Measurements from ENCODE around the gene ARHGAP5. TPM values are rescaled to one million over a fixed set of nuclear protein-coding genes. Genes with fewer than 3 reads are reported as not detected.
A peak's percentile ranks its signal among the peaks of the same experiment; 100 is the strongest.

The ARHGAP5 gene
- total RNA-seq, 4 donors from 2014 or later: 77.7 to 139 (median 100) TPM

- no peaks in the 10 kb centered on the region for H3K36me3 ChIP-seq
- H3K27me3 ChIP-seq: no peaks in the 10 kb centered on the region
- WGBS, 2 donors: 23 to 47% methylated on average over 4 of the region's 4 CpGs
- H3K4me1 ChIP-seq: peaks cover 5 to 78% (median 30%) of the 10 kb centered on the region in 3 donors
- peak overlapping the region in 3 of 4 donors; percentile 99 to 100 (median 99) for H3K27ac ChIP-seq
- intact Hi-C loops (cut with DNase I): loop anchor here (5.0 kb wide), 1 partner anchor 123 kb away; the partner anchor contains the start of genes RNU6-7 and RNU6-8
- TF ChIP-seq POLR2A (IDR thresholded peaks at IDR 0.05) (no peak), CTCF (IDR thresholded peaks at IDR 0.05) (no peak)
- DNase-seq: no peak
- no peaks in the 10 kb centered on the region for H3K9me3 ChIP-seq
- H3K4me3 ChIP-seq: peak overlapping the region; percentile 70 to 99 (median 96)
These were observed 2.2 kb downstream of the ARHGAP5 start for GRCh38 chr14:32079264-32079663.

GRCh38 chr14:32080001-32080510, 3.0 kb downstream of the ARHGAP5 start:
- Histone ChIP-seq H3K4me3 (peak overlapping the region in 2 of 4 donors; percentile 2 to 98), H3K9me3 (no peaks in the 10 kb centered on the region), H3K4me1 (peaks cover 5 to 77% (median 27%) of the 10 kb centered on the region in 3 donors), H3K36me3 (peaks cover 0 to 4% (median 0%) of the 10 kb centered on the region in 3 donors), H3K27me3 (no peaks in the 10 kb centered on the region), H3K27ac (peak overlapping the region in 1 of 4 donors; percentile 8)
- DNase-seq: no peak
- TF ChIP-seq POLR2A (IDR thresholded peaks at IDR 0.05): no peak
- no peak for TF ChIP-seq CTCF (IDR thresholded peaks at IDR 0.05)
- WGBS, 2 donors: 61 to 63% methylated on average over 1 of the region's 1 CpG
- intact Hi-C loops (cut with DNase I): no loop called here

GRCh38 chr14:32081901-32082300, 4.8 kb downstream of the ARHGAP5 start:
- Histone ChIP-seq H3K4me1 (peaks cover 5 to 87% (median 33%) of the 10 kb centered on the region in 3 donors), H3K27ac (no peak overlapping the region), H3K9me3 (no peaks in the 10 kb centered on the region), H3K27me3 (no peaks in the 10 kb centered on the region), H3K4me3 (no peak overlapping the region), H3K36me3 (peaks cover 0 to 6% (median 0%) of the 10 kb centered on the region in 3 donors)
- DNase-seq: no peak
- TF ChIP-seq CTCF (IDR thresholded peaks at IDR 0.05): no peak
- no peak for TF ChIP-seq POLR2A (IDR thresholded peaks at IDR 0.05)
- intact Hi-C loops (cut with DNase I): no loop called here
- 80 to 85% methylated on average over 7 of the region's 7 CpGs for WGBS, 2 donors

- H3K4me1 ChIP-seq: peaks cover 13 to 99% (median 39%) of the 10 kb centered on the region in 3 donors
These were observed 6.2 kb downstream of the ARHGAP5 start for GRCh38 chr14:32083315-32083624.

GRCh38 chr14:32083789-32084188, 6.7 kb downstream of the ARHGAP5 start:
- Histone ChIP-seq H3K27ac (no peak overlapping the region), H3K4me3 (no peak overlapping the region), H3K27me3 (no peaks in the 10 kb centered on the region), H3K4me1 (peaks cover 13 to 99% (median 42%) of the 10 kb centered on the region in 3 donors), H3K9me3 (no peaks in the 10 kb centered on the region), H3K36me3 (peaks cover 0 to 6% (median 0%) of the 10 kb centered on the region in 3 donors)
- intact Hi-C loops (cut with DNase I): no loop called here
- no peak for DNase-seq
- TF ChIP-seq CTCF (IDR thresholded peaks at IDR 0.05) (no peak), POLR2A (IDR thresholded peaks at IDR 0.05) (no peak)

More at GRCh38 chr14:32083315-32083624, 6.2 kb downstream of the ARHGAP5 start:
- no peaks in the 10 kb centered on the region for H3K27me3 ChIP-seq
- no peaks in the 10 kb centered on the region for H3K9me3 ChIP-seq
- no peak overlapping the region for H3K4me3 ChIP-seq
- no peak for DNase-seq
- H3K36me3 ChIP-seq: peaks cover 0 to 6% (median 0%) of the 10 kb centered on the region in 3 donors
- TF ChIP-seq CTCF (IDR thresholded peaks at IDR 0.05): no peak
- no peak for TF ChIP-seq POLR2A (IDR thresholded peaks at IDR 0.05)
- no peak overlapping the region for H3K27ac ChIP-seq
- intact Hi-C loops (cut with DNase I): no loop called here
